GM12801 (cell line): ENCODE results near the gene LEP.

Experiments used
- TF ChIP-seq, protein P1 (sequence below): IDR thresholded peaks from one replicate; pipeline ENCODE4 v1.5.1; 2011; ENCODE audit warnings: control low read depth; ENCODE audit not compliant: insufficient read length; ENCODE audit errors: extremely low read depth

The LEP gene

DNA sequence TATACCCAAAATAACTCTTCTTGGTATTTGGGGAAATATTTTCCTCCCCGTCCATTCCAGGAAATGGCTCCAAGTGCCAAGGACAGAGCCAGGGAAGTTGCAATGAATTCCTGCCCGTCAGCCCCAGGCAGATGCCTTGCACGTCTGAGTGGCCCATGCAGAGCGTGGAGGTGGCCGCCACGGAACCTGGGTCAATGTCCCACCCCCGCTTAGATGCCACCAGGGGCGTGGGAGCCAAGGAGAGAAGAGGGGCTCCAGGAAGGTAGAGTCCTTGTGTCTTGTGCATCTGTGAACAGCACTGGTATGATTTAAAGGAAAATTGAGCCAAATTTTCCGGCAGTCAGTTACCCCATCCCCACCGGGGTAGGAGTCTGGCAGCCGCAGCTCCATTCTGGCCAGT, 1.6 kb downstream of the LEP start:
- TF ChIP-seq, protein P1, sequence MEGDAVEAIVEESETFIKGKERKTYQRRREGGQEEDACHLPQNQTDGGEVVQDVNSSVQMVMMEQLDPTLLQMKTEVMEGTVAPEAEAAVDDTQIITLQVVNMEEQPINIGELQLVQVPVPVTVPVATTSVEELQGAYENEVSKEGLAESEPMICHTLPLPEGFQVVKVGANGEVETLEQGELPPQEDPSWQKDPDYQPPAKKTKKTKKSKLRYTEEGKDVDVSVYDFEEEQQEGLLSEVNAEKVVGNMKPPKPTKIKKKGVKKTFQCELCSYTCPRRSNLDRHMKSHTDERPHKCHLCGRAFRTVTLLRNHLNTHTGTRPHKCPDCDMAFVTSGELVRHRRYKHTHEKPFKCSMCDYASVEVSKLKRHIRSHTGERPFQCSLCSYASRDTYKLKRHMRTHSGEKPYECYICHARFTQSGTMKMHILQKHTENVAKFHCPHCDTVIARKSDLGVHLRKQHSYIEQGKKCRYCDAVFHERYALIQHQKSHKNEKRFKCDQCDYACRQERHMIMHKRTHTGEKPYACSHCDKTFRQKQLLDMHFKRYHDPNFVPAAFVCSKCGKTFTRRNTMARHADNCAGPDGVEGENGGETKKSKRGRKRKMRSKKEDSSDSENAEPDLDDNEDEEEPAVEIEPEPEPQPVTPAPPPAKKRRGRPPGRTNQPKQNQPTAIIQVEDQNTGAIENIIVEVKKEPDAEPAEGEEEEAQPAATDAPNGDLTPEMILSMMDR = no peak

DNA sequence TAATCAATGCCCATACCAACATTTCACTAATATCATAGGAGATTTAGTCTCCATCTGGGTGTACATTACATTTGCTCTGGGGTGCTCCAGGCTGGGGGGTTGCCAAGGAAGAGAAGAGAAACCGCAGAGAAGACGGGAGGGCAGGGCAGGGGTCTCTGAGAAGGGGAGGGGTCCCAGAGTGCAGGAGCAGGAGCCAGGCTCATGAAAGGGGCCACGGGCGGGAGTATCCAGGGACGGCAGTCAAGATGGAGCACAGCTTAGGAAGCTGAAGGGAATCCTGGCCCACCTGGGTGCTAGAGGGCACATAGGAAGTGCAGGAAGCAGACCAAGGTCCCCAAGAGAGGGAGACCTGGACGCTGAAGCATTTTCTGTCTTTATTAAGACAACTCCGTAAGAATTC, 2.2 kb downstream of the LEP start:
- TF ChIP-seq, protein P1 = no peak

DNA sequence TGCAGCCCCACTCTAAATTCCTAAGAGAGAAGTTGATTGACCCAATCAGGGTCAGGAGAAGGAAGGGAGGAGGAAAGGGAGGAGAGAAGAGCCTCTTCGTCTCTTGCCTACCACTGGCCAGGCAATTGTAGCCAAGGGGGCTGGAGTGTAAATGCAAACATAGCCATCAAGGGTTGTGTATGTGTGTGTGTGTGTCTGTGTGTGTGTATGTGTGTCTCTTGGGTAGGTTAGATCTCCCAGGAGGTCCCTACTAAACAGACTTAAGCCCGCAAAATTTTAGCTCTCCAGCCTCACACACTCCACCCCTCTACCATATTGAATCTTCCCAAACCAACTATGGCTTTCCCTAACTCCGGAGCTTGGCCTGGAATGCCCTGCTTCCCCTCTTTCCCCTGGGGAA, 3.8 kb downstream of the LEP start:
- TF ChIP-seq, protein P1 = no peak

DNA sequence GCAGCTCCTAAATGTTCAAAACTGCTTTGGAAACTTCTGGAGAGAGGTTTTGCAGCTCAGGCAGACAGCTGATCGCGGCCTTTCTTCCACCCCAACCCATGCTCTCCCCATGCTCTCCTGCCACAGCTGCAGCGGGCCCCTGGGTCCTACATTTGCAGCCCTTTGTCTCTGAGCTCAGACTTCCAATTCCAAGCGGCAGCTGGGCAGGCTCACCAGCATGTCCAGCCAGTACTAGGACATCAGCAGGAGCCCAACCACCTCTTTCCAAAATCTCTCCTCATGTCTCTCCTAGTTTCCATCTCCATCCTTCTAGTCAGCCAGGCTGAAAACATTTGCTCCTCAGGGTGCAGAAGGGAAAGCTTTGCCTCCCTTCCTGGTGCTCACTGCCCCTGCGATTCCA, 6.0 kb downstream of the LEP start:
- TF ChIP-seq, protein P1 = no peak

DNA sequence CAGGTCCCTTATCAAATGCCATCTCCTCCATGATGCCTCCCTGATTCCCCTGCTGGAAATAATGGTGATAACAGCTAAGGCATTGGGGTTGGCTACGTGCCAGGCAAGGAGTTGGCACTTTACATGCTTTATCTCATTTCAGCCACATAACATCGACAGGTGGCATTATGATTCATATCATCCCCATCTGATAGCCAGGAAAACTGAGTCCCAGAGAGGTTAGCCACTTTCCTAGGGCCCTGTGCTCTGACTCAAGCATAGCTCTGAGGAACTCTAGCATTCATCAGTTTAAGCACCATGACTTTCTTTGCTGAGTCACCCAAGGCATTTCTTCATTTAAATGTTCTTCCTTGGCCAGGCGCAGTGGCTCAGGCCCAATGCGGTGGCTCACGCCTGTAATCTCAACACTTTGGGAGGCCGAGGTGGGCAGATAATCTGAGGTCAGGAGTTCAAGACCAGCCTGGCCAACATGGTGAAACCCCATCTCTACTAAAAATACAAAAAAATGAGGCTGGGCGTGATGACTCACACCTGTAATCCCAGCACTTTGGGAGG, 6.6 kb downstream of the LEP start:
- TF ChIP-seq, protein P1 = no peak

DNA sequence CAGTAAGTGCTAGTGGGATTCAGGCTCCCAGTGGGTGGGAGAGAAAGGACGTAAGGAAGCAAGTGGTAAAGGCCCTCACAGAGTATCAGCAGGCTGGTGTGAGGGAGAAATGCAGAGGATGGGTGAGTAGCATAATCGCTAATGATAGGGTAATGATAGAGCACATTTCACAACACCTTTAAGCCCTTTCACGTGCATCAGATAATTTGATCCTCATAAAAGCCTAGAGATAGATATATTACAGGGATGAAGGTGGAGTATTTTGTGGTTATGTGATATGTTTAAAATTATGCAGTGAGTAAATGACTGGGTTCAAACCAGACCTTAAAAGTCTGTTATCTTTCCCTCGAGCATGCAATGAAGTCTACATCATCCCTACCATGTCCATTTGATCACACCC, 10.3 kb downstream of the LEP start:
- TF ChIP-seq, protein P1 = no peak

DNA sequence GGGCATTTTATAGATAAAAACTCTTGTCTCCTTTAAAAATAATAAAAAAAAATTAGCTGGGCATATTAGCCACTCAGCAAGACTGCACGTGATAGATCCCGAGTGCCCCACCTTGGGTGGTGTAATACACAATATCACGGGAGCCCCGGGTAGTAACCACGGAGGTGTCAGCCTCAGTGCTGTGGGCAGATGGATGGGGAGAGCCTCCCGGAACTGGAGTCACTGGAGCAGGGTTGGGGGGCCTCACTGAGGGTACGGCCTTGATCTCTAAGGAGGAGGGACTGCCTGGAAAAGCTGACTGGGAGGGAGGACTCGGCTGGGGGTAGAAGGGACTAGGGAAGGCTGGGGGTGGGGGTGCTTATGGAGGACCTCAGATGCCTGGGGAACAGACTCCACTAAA, 12.6 kb downstream of the LEP start:
- TF ChIP-seq, protein P1 = no peak
